Panc1 (cell line): Measurements from ENCODE around the gene USP6NL. TPM values are rescaled to one million over a fixed set of nuclear protein-coding genes. Genes with fewer than 3 reads are reported as not detected.

Experiments
- ATAC-seq: fragments of 200-7000 bp; cut with Tn5 transposase; 2 replicates; pipeline ENCODE4 v1.9.1; 2020; ENCODE audit warnings: mild to moderate bottlenecking, moderate library complexity
- BruUV-seq: library from RNA; stranded (reverse); fragments of 400-500 nt; replicated peaks from 2 replicates; lab custom pipeline; 2021; lab: Mats Ljungman, UMichigan
- CTCF ChIA-PET: fragments of 300-600 bp; sonication (Branson Sonifier 250); formaldehyde crosslinking; loops from one replicate; lab custom pipeline; 2022; ENCODE audit warnings: antibody characterized with exemption; lab: Charles Lee
- POLR2A ChIA-PET: fragments of 300-600 bp; sonication (Branson Sonifier 250); formaldehyde crosslinking; loops from one replicate; lab custom pipeline; 2022; ENCODE audit warnings: antibody characterized with exemption; lab: Charles Lee
- DNase-seq: peaks from one replicate; pipeline ENCODE4 v3.0.0-alpha.2; 2010; ENCODE audit warnings: low read depth, low spot score
- H3K27ac ChIP-seq: 2 replicates; pipeline ENCODE4 v1.5.1; 2011; ENCODE audit warnings: mild to moderate bottlenecking, low read length, inconsistent platforms
- H3K27me3 ChIP-seq: fragments of 200-500 bp; sonication (Bioruptor generic); 2 replicates; pipeline ENCODE4 v1.6.0; 2014; ENCODE audit warnings: low read length, inconsistent platforms; ENCODE audit not compliant: control insufficient read depth, insufficient read depth
- H3K36me3 ChIP-seq: fragments of 200-500 bp; sonication (Bioruptor generic); 2 replicates; pipeline ENCODE4 v1.5.1; 2014; ENCODE audit warnings: inconsistent platforms, mild to moderate bottlenecking, low read length, moderate library complexity; ENCODE audit not compliant: control insufficient read depth, insufficient read depth
- H3K4me1 ChIP-seq: 2 replicates; pipeline ENCODE4 v1.5.1; 2011; ENCODE audit warnings: inconsistent platforms, mild to moderate bottlenecking, low read length, moderate library complexity; ENCODE audit not compliant: control insufficient read depth, insufficient read depth
- H3K4me3 ChIP-seq, 2 experiments: 2 replicates each; pipeline ENCODE4 v1.5.1; 2011 to 2012; ENCODE audit warnings: low read depth in 2 of 2, low read length in 2 of 2, mild to moderate bottlenecking in 2 of 2, inconsistent platforms in 1 of 2, moderate library complexity in 1 of 2
- H3K9me3 ChIP-seq: fragments of 200-500 bp; sonication (Bioruptor generic); 2 replicates; pipeline ENCODE4 v1.5.1; 2014; ENCODE audit warnings: low read depth, mild to moderate bottlenecking, inconsistent platforms, low read length, moderate library complexity; ENCODE audit not compliant: control insufficient read depth, insufficient read depth
- POLR2AphosphoS5 ChIP-seq: IDR thresholded peaks from 2 replicates; pipeline ENCODE4 v1.6.1; 2012; ENCODE audit warnings: mild to moderate bottlenecking, low read depth, low read length, moderate library complexity
- SIN3A ChIP-seq: IDR thresholded peaks from 2 replicates; pipeline ENCODE4 v1.6.1; 2012; ENCODE audit warnings: low read depth, mild to moderate bottlenecking, low read length, moderate library complexity, borderline replicate concordance; ENCODE audit not compliant: insufficient read depth
- TCF7L2 ChIP-seq: IDR thresholded peaks from 2 replicates; pipeline ENCODE4 v1.6.1; 2011; ENCODE audit warnings: mild to moderate bottlenecking, low read depth, low read length, inconsistent platforms
- in situ Hi-C: cut with HindIII; loops from 2 replicates; pipeline ENCODE4 v1.10.0; 2016; ENCODE audit warnings: low sequenced_read_pairs, low pct_unique_long_range_greater_than_20kb
- intact Hi-C: fragments of 100-400 bp; cut with micrococcal nuclease; formaldehyde crosslinking; loops from one replicate; pipeline ENCODE4 v1.10.0; 2022; ENCODE audit not compliant: unreplicated experiment
- total RNA-seq: library from RNA; stranded (reverse); gene quantifications from one replicate; pipeline ENCODE4 v1.2.1, GENCODE V29; 2021; ENCODE audit not compliant: unreplicated experiment
- TF ChIP-seq, protein P1 (sequence below): fragments of 450-650 bp; IDR thresholded peaks from 2 replicates; pipeline ENCODE4 v1.5.1; 2017; ENCODE audit warnings: mild to moderate bottlenecking
- TF ChIP-seq, protein P2 (sequence below), 2 experiments: IDR thresholded peaks; 2 replicates each; pipeline ENCODE4 v1.6.1; 2011 to 2012; ENCODE audit warnings: low read depth in 2 of 2, control low read depth in 1 of 2, low read length in 1 of 2, mild to moderate bottlenecking in 1 of 2, moderate library complexity in 1 of 2; ENCODE audit not compliant: insufficient read depth in 1 of 2

Gene USP6NL
- total RNA-seq, 1 experiment from 2014 or later = 13.9 TPM

DNA sequence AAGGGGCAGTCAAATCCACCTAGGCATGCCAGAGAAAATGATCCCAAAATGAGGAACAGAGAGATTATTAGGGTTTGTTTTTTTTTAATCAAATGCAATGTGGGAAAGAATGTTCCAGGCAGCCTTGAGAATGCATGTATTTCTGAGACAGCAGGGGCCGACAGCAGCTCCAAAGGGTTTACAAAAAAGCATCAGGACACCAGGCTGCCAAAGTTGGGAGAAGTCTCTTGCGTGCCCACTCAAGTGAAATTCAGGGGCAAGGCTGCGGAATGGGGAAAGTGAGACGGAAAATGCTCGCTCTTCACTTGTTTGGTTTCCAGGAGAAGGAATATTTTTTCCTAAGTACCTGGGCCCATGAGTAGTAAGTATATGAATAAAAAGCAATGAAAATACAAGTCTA lies 101.2 kb downstream of the USP6NL start:
- Histone ChIP-seq H3K27ac (no peak overlapping the region), H3K4me1 (no peaks in the 10 kb centered on the region), H3K4me3 (no peak overlapping the region), H3K36me3 (no peaks in the 10 kb centered on the region; the same call in 1 of the 2 replicates), H3K27me3 (no peaks in the 10 kb centered on the region), H3K9me3 (no peaks in the 10 kb centered on the region)
- intact Hi-C loops (no loop called here), in situ Hi-C loops (no loop called here)
- POLR2A ChIA-PET = no interaction called here
- ATAC-seq (no peak), DNase-seq (no peak)
- CTCF ChIA-PET = no interaction called here
- TF ChIP-seq, protein P1, sequence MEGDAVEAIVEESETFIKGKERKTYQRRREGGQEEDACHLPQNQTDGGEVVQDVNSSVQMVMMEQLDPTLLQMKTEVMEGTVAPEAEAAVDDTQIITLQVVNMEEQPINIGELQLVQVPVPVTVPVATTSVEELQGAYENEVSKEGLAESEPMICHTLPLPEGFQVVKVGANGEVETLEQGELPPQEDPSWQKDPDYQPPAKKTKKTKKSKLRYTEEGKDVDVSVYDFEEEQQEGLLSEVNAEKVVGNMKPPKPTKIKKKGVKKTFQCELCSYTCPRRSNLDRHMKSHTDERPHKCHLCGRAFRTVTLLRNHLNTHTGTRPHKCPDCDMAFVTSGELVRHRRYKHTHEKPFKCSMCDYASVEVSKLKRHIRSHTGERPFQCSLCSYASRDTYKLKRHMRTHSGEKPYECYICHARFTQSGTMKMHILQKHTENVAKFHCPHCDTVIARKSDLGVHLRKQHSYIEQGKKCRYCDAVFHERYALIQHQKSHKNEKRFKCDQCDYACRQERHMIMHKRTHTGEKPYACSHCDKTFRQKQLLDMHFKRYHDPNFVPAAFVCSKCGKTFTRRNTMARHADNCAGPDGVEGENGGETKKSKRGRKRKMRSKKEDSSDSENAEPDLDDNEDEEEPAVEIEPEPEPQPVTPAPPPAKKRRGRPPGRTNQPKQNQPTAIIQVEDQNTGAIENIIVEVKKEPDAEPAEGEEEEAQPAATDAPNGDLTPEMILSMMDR = no peak
- TF ChIP-seq, protein P2, sequence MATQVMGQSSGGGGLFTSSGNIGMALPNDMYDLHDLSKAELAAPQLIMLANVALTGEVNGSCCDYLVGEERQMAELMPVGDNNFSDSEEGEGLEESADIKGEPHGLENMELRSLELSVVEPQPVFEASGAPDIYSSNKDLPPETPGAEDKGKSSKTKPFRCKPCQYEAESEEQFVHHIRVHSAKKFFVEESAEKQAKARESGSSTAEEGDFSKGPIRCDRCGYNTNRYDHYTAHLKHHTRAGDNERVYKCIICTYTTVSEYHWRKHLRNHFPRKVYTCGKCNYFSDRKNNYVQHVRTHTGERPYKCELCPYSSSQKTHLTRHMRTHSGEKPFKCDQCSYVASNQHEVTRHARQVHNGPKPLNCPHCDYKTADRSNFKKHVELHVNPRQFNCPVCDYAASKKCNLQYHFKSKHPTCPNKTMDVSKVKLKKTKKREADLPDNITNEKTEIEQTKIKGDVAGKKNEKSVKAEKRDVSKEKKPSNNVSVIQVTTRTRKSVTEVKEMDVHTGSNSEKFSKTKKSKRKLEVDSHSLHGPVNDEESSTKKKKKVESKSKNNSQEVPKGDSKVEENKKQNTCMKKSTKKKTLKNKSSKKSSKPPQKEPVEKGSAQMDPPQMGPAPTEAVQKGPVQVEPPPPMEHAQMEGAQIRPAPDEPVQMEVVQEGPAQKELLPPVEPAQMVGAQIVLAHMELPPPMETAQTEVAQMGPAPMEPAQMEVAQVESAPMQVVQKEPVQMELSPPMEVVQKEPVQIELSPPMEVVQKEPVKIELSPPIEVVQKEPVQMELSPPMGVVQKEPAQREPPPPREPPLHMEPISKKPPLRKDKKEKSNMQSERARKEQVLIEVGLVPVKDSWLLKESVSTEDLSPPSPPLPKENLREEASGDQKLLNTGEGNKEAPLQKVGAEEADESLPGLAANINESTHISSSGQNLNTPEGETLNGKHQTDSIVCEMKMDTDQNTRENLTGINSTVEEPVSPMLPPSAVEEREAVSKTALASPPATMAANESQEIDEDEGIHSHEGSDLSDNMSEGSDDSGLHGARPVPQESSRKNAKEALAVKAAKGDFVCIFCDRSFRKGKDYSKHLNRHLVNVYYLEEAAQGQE (IDR thresholded peaks at IDR 0.05; ENCODE audit: insufficient read depth in 1 of 2, low read depth in 2 of 2, low read length in 1 of 2) = no peak
- no peak for TF ChIP-seq POLR2AphosphoS5
- no peak for TF ChIP-seq TCF7L2
- no peak for TF ChIP-seq SIN3A
- BruUV-seq = no TSS peak

DNA sequence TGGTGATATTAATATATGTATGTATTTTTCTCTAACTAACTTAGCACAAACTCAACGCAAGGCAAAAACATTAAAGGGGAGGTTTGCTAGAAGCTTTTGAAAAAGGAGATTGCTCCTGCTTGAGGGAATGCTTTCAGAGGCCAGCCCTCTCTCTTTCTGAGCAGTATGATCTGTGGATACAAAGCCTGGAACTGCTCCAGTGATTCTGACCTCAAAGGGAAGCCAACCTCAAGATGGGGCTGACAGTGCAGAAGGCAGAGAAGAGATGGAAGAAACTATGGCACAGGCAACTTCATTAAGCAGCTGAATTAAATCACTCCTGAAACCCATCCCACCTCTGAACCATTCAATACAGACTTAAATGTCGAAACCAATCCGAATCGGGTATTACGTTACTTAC lies 102.4 kb downstream of the USP6NL start:
- in situ Hi-C loops = no loop called here
- ChIA-PET CTCF (no interaction called here), POLR2A (no interaction called here)
- Histone ChIP-seq H3K36me3 (no peaks in the 10 kb centered on the region; the same call in 1 of the 2 replicates), H3K4me1 (no peaks in the 10 kb centered on the region), H3K27me3 (no peaks in the 10 kb centered on the region), H3K9me3 (no peaks in the 10 kb centered on the region), H3K4me3 (no peak overlapping the region), H3K27ac (no peak overlapping the region)
- DNase-seq = no peak
- ATAC-seq = no peak
- TF ChIP-seq, protein P1 = no peak
- TF ChIP-seq POLR2AphosphoS5 (no peak), TCF7L2 (no peak), SIN3A (no peak)
- TF ChIP-seq, protein P2 (IDR thresholded peaks at IDR 0.05; ENCODE audit: insufficient read depth in 1 of 2, low read depth in 2 of 2, low read length in 1 of 2) = no peak
- intact Hi-C loops = no loop called here
- no TSS peak for BruUV-seq
